HEK293 (cell line): ENCODE measurements around the gene APEX1.

Experiments
- CTCF ChIA-PET: fragments of 350-600 bp; formaldehyde crosslinking; extraction: SDS; loops from one replicate; lab custom pipeline; 2021; ENCODE audit warnings: antibody characterized with exemption; lab: Yijun Ruan, JAX
- POLR2A ChIA-PET: fragments of 300-600 bp; formaldehyde crosslinking; extraction: SDS; loops from one replicate; lab custom pipeline; 2020; ENCODE audit warnings: antibody characterized with exemption, inconsistent platforms; lab: Yijun Ruan, JAX
- H3K27ac ChIP-seq: fragments of 200-500 bp; sonication (Bioruptor generic); 2 replicates; pipeline ENCODE4 v1.5.1; 2014; ENCODE audit warnings: low read depth, low read length, control low read depth, inconsistent platforms; ENCODE audit errors: extremely low read depth
- H3K36me3 ChIP-seq, 2 experiments: fragments of 200-500 bp in 1 of 2; sonication (Bioruptor generic) in 1 of 2; 1 replicate in 1 of 2; 2 replicates in 1 of 2; pipeline ENCODE4 v1.5.1; 2014 to 2017; ENCODE audit warnings: inconsistent platforms in 2 of 2, low read length in 2 of 2; ENCODE audit not compliant: control insufficient read depth in 2 of 2, insufficient read depth in 1 of 2
- H3K4me1 ChIP-seq: fragments of 200-500 bp; sonication (Bioruptor generic); 2 replicates; pipeline ENCODE4 v1.5.1; 2014; ENCODE audit warnings: mild to moderate bottlenecking, low read length, inconsistent platforms; ENCODE audit not compliant: control insufficient read depth, insufficient read depth
- H3K4me3 ChIP-seq: 2 replicates; pipeline ENCODE4 v1.5.1; 2011; ENCODE audit warnings: low read depth, mild to moderate bottlenecking, control low read depth, low read length, moderate library complexity
- H3K9me3 ChIP-seq: fragments of 200-500 bp; sonication (Bioruptor generic); 2 replicates; pipeline ENCODE4 v1.5.1; 2014; ENCODE audit warnings: low read depth, low read length, inconsistent platforms; ENCODE audit not compliant: control insufficient read depth, insufficient read depth
- AEBP2 ChIP-seq: fragments of 450-650 bp; formaldehyde crosslinking; IDR thresholded peaks from 2 replicates; pipeline ENCODE4 v1.5.1; 2016; ENCODE audit warnings: missing biosample characterization, missing genetic modification characterization, borderline replicate concordance
- PATZ1 ChIP-seq: fragments of 450-650 bp; formaldehyde crosslinking; IDR thresholded peaks from 2 replicates; pipeline ENCODE4 v1.5.1; 2016; ENCODE audit warnings: missing biosample characterization, missing genetic modification characterization
- REPIN1 ChIP-seq: fragments of 450-650 bp; formaldehyde crosslinking; IDR thresholded peaks from 2 replicates; pipeline ENCODE4 v1.5.1; 2017; ENCODE audit warnings: missing biosample characterization, missing genetic modification characterization, low read depth
- SP7 ChIP-seq: fragments of 450-650 bp; formaldehyde crosslinking; IDR thresholded peaks from 2 replicates; pipeline ENCODE4 v1.5.1; 2016; ENCODE audit warnings: missing biosample characterization, missing genetic modification characterization
- ZBTB44 ChIP-seq: fragments of 450-650 bp; IDR thresholded peaks from 2 replicates; pipeline ENCODE4 v1.5.1; 2018; ENCODE audit warnings: missing biosample characterization, mild to moderate bottlenecking, missing genetic modification characterization
- ZFP37 ChIP-seq: fragments of 450-650 bp; formaldehyde crosslinking; IDR thresholded peaks from 2 replicates; pipeline ENCODE4 v1.5.1; 2016; ENCODE audit warnings: missing biosample characterization, missing genetic modification characterization
- ZNF112 ChIP-seq: fragments of 450-650 bp; formaldehyde crosslinking; IDR thresholded peaks from 2 replicates; pipeline ENCODE4 v1.5.0; 2017; ENCODE audit warnings: missing biosample characterization, missing genetic modification characterization
- ZNF174 ChIP-seq: fragments of 450-650 bp; formaldehyde crosslinking; IDR thresholded peaks from 2 replicates; pipeline ENCODE4 v1.5.0; 2017; ENCODE audit warnings: missing biosample characterization, mild to moderate bottlenecking, missing genetic modification characterization
- ZNF211 ChIP-seq: fragments of 450-650 bp; formaldehyde crosslinking; IDR thresholded peaks from 2 replicates; pipeline ENCODE4 v1.5.1; 2016; ENCODE audit warnings: low read depth, missing biosample characterization, missing genetic modification characterization
- ZNF214 ChIP-seq: fragments of 450-650 bp; formaldehyde crosslinking; IDR thresholded peaks from 2 replicates; pipeline ENCODE4 v1.5.1; 2017; ENCODE audit warnings: missing biosample characterization, mild to moderate bottlenecking, missing genetic modification characterization, borderline replicate concordance
- ZNF221 ChIP-seq: fragments of 450-650 bp; formaldehyde crosslinking; IDR thresholded peaks from 2 replicates; pipeline ENCODE4 v1.5.1; 2017; ENCODE audit warnings: missing biosample characterization, missing genetic modification characterization, borderline replicate concordance
- ZNF335 ChIP-seq: fragments of 450-650 bp; formaldehyde crosslinking; conservative IDR thresholded peaks from 2 replicates; pipeline ENCODE4 v1.5.1; 2016; ENCODE audit warnings: missing biosample characterization, missing genetic modification characterization
- ZNF341 ChIP-seq: fragments of 450-650 bp; formaldehyde crosslinking; IDR thresholded peaks from 2 replicates; pipeline ENCODE4; 2016; ENCODE audit warnings: low read depth, missing biosample characterization, missing genetic modification characterization
- ZNF350 ChIP-seq: fragments of 450-650 bp; formaldehyde crosslinking; IDR thresholded peaks from 2 replicates; pipeline ENCODE4 v1.5.0; 2017; ENCODE audit warnings: missing biosample characterization, mild to moderate bottlenecking, missing genetic modification characterization
- ZNF354C ChIP-seq: fragments of 450-650 bp; formaldehyde crosslinking; IDR thresholded peaks from 2 replicates; pipeline ENCODE4 v1.5.1; 2016; ENCODE audit warnings: missing biosample characterization, missing genetic modification characterization, low read depth, borderline replicate concordance
- ZNF366 ChIP-seq: fragments of 450-650 bp; formaldehyde crosslinking; conservative IDR thresholded peaks from 2 replicates; pipeline ENCODE4 v1.5.1; 2016; ENCODE audit warnings: missing biosample characterization, missing genetic modification characterization
- ZNF404 ChIP-seq: fragments of 450-650 bp; formaldehyde crosslinking; IDR thresholded peaks from 2 replicates; pipeline ENCODE4 v1.5.1; 2017; ENCODE audit warnings: missing biosample characterization, missing genetic modification characterization
- ZNF501 ChIP-seq: fragments of 450-650 bp; formaldehyde crosslinking; IDR thresholded peaks from 2 replicates; pipeline ENCODE4 v1.5.1; 2016; ENCODE audit warnings: missing biosample characterization, missing genetic modification characterization
- ZNF548 ChIP-seq: fragments of 450-650 bp; formaldehyde crosslinking; IDR thresholded peaks from 2 replicates; pipeline ENCODE4 v1.5.1; 2016; ENCODE audit warnings: missing biosample characterization, missing genetic modification characterization
- ZNF561 ChIP-seq: fragments of 450-650 bp; IDR thresholded peaks from 2 replicates; pipeline ENCODE4 v1.5.1; 2018; ENCODE audit warnings: missing biosample characterization, missing genetic modification characterization, borderline replicate concordance
- ZNF623 ChIP-seq: fragments of 450-650 bp; formaldehyde crosslinking; IDR thresholded peaks from 2 replicates; pipeline ENCODE4 v1.5.1; 2016; ENCODE audit warnings: missing biosample characterization, missing genetic modification characterization
- ZNF658 ChIP-seq: fragments of 450-650 bp; formaldehyde crosslinking; IDR thresholded peaks from 2 replicates; pipeline ENCODE4; 2016; ENCODE audit warnings: missing biosample characterization, missing genetic modification characterization
- ZNF776 ChIP-seq: fragments of 450-650 bp; formaldehyde crosslinking; IDR thresholded peaks from 2 replicates; pipeline ENCODE4 v1.5.0; 2017; ENCODE audit warnings: missing biosample characterization, missing genetic modification characterization, borderline replicate concordance
- ZNF777 ChIP-seq: fragments of 450-650 bp; formaldehyde crosslinking; IDR thresholded peaks from 2 replicates; pipeline ENCODE4 v1.5.1; 2017; ENCODE audit warnings: missing biosample characterization, missing genetic modification characterization, borderline replicate concordance
- ZNF843 ChIP-seq: fragments of 450-650 bp; formaldehyde crosslinking; IDR thresholded peaks from 2 replicates; pipeline ENCODE4 v1.5.1; 2016; ENCODE audit warnings: missing biosample characterization, missing genetic modification characterization
- ZXDB ChIP-seq: fragments of 450-650 bp; formaldehyde crosslinking; IDR thresholded peaks from 2 replicates; pipeline ENCODE4 v1.5.1; 2016; ENCODE audit warnings: missing biosample characterization, missing genetic modification characterization
- TF ChIP-seq, protein P1 (sequence below): fragments of 450-650 bp; formaldehyde crosslinking; IDR thresholded peaks from 2 replicates; pipeline ENCODE4 v1.5.1; 2016; ENCODE audit warnings: missing biosample characterization, missing genetic modification characterization

The APEX1 gene

DNA sequence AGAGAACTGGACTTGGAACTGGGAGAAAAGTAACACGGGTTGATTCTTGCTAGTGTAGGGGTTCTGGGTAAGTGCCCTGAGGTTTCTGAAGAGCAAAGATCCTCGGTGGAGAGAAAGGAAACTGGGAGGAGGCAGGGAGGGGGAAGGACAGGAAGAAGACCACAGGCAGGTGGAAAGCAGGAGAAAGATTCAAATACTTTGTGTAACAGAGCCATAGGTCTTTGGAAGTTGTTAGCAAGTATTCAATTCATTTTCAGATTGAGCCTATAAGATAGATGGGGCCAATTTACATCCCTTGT is 15.5 kb downstream of the APEX1 start (continued):
- no peak for TF ChIP-seq ZNF354C

DNA sequence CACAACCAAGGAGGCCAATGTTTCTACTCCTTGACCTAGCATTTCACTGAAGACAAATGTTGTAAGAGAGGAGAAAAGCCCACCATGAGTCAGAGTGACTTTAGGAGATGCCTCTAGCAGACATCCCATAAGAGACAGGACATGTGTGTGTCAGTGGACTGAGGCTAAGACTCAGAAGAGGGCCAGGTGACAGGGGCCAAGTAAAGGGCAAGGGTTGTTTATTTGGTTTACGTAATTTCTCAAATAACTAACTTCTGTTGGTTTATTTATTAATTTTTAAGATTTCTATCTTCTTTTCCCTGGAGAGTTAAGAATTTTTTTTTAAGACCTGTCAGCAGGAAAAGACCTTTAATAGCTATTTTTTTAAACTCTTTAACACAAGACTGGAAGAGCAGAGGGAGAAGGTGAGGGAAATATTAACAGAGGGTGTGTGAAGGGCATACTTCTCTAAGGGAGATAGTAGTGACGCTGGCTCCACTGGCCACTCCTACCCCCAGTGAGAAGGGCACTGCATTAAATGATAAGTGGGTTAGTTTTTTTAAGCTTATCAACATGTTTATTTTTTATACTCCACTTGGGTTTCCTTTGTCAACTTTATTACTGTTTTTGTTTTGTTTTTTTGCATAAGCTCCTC is 17.6 kb downstream of the APEX1 start:
- peaks cover 7% of the 10 kb centered on the region for H3K4me1 ChIP-seq
- ChIA-PET POLR2A (no interaction called here), CTCF (interaction anchor here (0.9 to 1.5 kb wide), 2 partner anchors 57 to 134 kb away, joined by 4 to 7 read pairs; no protein-coding TSS in a partner anchor)
- TF ChIP-seq ZNF214 (tag by site-specific recombination) (no peak), ZNF211 (tag by site-specific recombination) (no peak), ZNF561 (tag by site-specific recombination) (no peak), ZNF112 (tag by site-specific recombination) (no peak), PATZ1 (tag by site-specific recombination) (no peak), ZNF658 (tag by site-specific recombination) (no peak), ZBTB44 (no peak), ZXDB (no peak), AEBP2 (tag by site-specific recombination) (no peak), REPIN1 (tag by site-specific recombination) (no peak), ZNF404 (tag by site-specific recombination) (no peak), ZNF341 (no peak)
- TF ChIP-seq, protein P1, sequence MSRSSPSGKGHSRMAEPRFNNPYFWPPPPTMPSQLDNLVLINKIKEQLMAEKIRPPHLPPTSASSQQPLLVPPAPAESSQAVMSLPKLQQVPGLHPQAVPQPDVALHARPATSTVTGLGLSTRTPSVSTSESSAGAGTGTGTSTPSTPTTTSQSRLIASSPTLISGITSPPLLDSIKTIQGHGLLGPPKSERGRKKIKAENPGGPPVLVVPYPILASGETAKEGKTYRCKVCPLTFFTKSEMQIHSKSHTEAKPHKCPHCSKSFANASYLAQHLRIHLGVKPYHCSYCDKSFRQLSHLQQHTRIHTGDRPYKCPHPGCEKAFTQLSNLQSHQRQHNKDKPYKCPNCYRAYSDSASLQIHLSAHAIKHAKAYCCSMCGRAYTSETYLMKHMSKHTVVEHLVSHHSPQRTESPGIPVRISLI, result no peak
- no peak overlapping the region for H3K27ac ChIP-seq
- peaks cover 46 to 64% of the 10 kb centered on the region in 2 experiments for H3K36me3 ChIP-seq
- no peak overlapping the region for H3K4me3 ChIP-seq
- H3K9me3 ChIP-seq, result no peaks in the 10 kb centered on the region

- Histone ChIP-seq H3K4me3 (no peak overlapping the region), H3K36me3 (peaks cover 46 to 69% of the 10 kb centered on the region in 2 experiments), H3K27ac (no peak overlapping the region), H3K4me1 (peaks cover 2% of the 10 kb centered on the region; the same call in 1 of the 2 replicates), H3K9me3 (no peaks in the 10 kb centered on the region)
- CTCF ChIA-PET, result interaction anchor here (1.1 kb wide), 1 partner anchor 165 kb away, joined by 3 read pairs; no protein-coding TSS in a partner anchor
- POLR2A ChIA-PET, result interaction anchor here (0.8 kb wide), 1 partner anchor 15 kb away, joined by 3 read pairs; no protein-coding TSS in a partner anchor
- TF ChIP-seq ZNF221 (tag by site-specific recombination) (no peak), ZNF843 (no peak), ZNF350 (tag by site-specific recombination) (no peak), ZNF776 (tag by site-specific recombination) (no peak), SP7 (tag by site-specific recombination) (no peak), ZNF777 (tag by site-specific recombination) (no peak), ZNF501 (tag by site-specific recombination) (no peak), ZFP37 (tag by site-specific recombination) (no peak), ZNF335 (tag by site-specific recombination) (no peak), ZNF366 (tag by site-specific recombination) (no peak), ZNF174 (no peak), ZNF548 (tag by site-specific recombination) (no peak), ZNF404 (tag by site-specific recombination) (no peak), ZNF623 (no peak)
These were observed 21.8 kb downstream of the APEX1 start for GRCh38 chr14:20476776-20477175.
